ENCODE results near the gene PKP4.

- no peak for TF ChIP-seq CTCF (IDR thresholded peaks at IDR 0.05; ENCODE audit: low read length)
- no peak for TF ChIP-seq EZH2 (IDR thresholded peaks at IDR 0.05; ENCODE audit: borderline replicate concordance, low read length)
These were observed 85.8 kb downstream of the PKP4 start for GRCh38 chr2:158542577-158542976.
